Lower leg skin (tissue), 4 donors: ENCODE results near the gene PRKCE. TPM values are rescaled to one million over a fixed set of nuclear protein-coding genes. Genes with fewer than 3 reads are reported as not detected.

Experiments used
- DNase-seq, 2 donors: peaks; one replicate each; pipeline ENCODE4 v3.0.0-alpha.2; 2019; ENCODE audit warnings: low spot score in 2 of 2
- H3K4me3 ChIP-seq: fragments of 200-600 bp; sonication (generic); 2 replicates; pipeline ENCODE4 v1.5.1; 2017; ENCODE audit warnings: mild to moderate bottlenecking, low read depth; ENCODE audit not compliant: poor library complexity, severe bottlenecking
- CTCF ChIP-seq, 3 donors: fragments of 450-650 bp; IDR thresholded peaks; one replicate each; pipeline ENCODE4 v1.5.1; 2016; ENCODE audit warnings: antibody characterized with exemption in 3 of 3, mild to moderate bottlenecking in 3 of 3, moderate library complexity in 2 of 3
- POLR2A ChIP-seq, 2 donors: fragments of 450-650 bp; IDR thresholded peaks; one replicate each; pipeline ENCODE4 v1.6.1; 2016 to 2017; ENCODE audit warnings: antibody characterized with exemption in 2 of 2, mild to moderate bottlenecking in 1 of 2, moderate library complexity in 1 of 2
- WGBS, 2 donors: methylation state at CpG; one replicate each; pipeline ENCODE4 v1.1.5; 2018; 5-methylcytosine and 5-hydroxymethylcytosine counted together
- intact Hi-C: fragments of 100-400 bp; cut with DNase I; formaldehyde crosslinking; loops from one replicate; pipeline ENCODE4 v1.15.0; 2023; ENCODE audit warnings: low total_unique reads
- total RNA-seq, 4 donors: library from RNA; depleted of rRNA; stranded (reverse); fragments of >200 nt; gene quantifications; one replicate each; pipeline ENCODE4 v1.1.0, GENCODE V29; 2016

The PRKCE gene
- total RNA-seq, 4 donors from 2014 or later, result 3.5 to 10.3 (median 6.1) TPM

- intact Hi-C loops, result no loop called here
- TF ChIP-seq POLR2A (IDR thresholded peaks at IDR 0.05) (no peak), CTCF (IDR thresholded peaks at IDR 0.05) (no peak)
- WGBS, 2 donors, result 66 to 69% methylated on average over 5 of the region's 5 CpGs
These were observed 1.8 kb downstream of the PRKCE start for GRCh38 chr2:45653122-45653913.

GRCh38 chr2:45654250-45654649, 2.8 kb downstream of the PRKCE start:
- intact Hi-C loops, result no loop called here
- 97 to 100% methylated on average over 3 of the region's 3 CpGs for WGBS, 2 donors
- no peak for TF ChIP-seq CTCF (IDR thresholded peaks at IDR 0.05)
- TF ChIP-seq POLR2A (IDR thresholded peaks at IDR 0.05), result no peak

More at GRCh38 chr2:45653122-45653913, 1.8 kb downstream of the PRKCE start:
- H3K4me3 ChIP-seq, result no peak overlapping the region
- DNase-seq, result no peak

GRCh38 chr2:45661828-45662227, 10.4 kb downstream of the PRKCE start:
- no peak for DNase-seq
- no peak for TF ChIP-seq CTCF (IDR thresholded peaks at IDR 0.05)
- TF ChIP-seq POLR2A (IDR thresholded peaks at IDR 0.05), result no peak
- no peak overlapping the region for H3K4me3 ChIP-seq
- WGBS, 2 donors, result 78 to 86% methylated on average over 2 of the region's 2 CpGs
- intact Hi-C loops, result no loop called here

More at GRCh38 chr2:45654250-45654649, 2.8 kb downstream of the PRKCE start:
- no peak overlapping the region for H3K4me3 ChIP-seq
- no peak for DNase-seq

- 43 to 44% methylated on average over 2 of the region's 2 CpGs for WGBS, 2 donors
- H3K4me3 ChIP-seq, result no peak overlapping the region
- TF ChIP-seq POLR2A (IDR thresholded peaks at IDR 0.05), result no peak
- TF ChIP-seq CTCF (IDR thresholded peaks at IDR 0.05), result no peak
- intact Hi-C loops, result no loop called here
- DNase-seq, result no peak
These were observed 13.3 kb downstream of the PRKCE start for GRCh38 chr2:45664635-45665261.

GRCh38 chr2:45668509-45668908, 17.0 kb downstream of the PRKCE start:
- no peak for DNase-seq
- H3K4me3 ChIP-seq, result no peak overlapping the region
- intact Hi-C loops, result no loop called here
- TF ChIP-seq CTCF (IDR thresholded peaks at IDR 0.05) (no peak), POLR2A (IDR thresholded peaks at IDR 0.05) (no peak)
- WGBS, 2 donors, result 85 to 92% methylated on average over 7 of the region's 7 CpGs
